GM21526 (cell line): ENCODE data around the gene TFPI.
"Not testable (repeated sequence)": the region's sequence is repeated elsewhere in the genome, so short reads cannot be mapped to it uniquely, and the experiment has no call there.

Experiments used
- ATAC-seq: cut with Tn5 transposase; IDR thresholded peaks from one replicate; pipeline ENCODE4 v1.9.1; 2021; ENCODE audit warnings: moderate library complexity; ENCODE audit not compliant: unreplicated experiment, low FRiP score

TFPI gene

GRCh38 chr2:187556493-187556892 is 2.3 kb upstream of the TFPI start:
- ATAC-seq = not testable (repeated sequence)

DNA sequence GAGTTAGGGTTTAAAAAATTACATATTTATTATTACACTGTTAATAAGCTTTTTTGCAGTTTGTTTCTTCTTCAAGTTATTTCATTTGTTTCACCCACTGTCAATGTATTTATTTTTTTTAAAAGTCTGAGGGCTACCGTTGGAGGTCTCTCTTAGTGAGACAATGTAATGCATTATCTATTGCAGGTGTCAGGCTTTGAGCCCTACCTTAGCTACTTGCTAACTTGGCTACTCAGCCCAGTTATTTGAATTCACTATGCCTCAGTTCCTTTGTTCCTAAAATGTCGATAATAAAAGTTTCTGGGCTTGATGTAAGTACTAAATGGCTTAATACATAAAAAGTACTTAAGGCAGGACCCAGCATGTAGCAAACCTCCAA is 458 bp upstream of the TFPI start:
- ATAC-seq = no peak

GRCh38 chr2:187552828-187553681 is 1.2 kb downstream of the TFPI start:
- ATAC-seq = no peak

- no peak for ATAC-seq
Measured at GRCh38 chr2:187552381-187552780, 1.9 kb downstream of the TFPI start.

DNA sequence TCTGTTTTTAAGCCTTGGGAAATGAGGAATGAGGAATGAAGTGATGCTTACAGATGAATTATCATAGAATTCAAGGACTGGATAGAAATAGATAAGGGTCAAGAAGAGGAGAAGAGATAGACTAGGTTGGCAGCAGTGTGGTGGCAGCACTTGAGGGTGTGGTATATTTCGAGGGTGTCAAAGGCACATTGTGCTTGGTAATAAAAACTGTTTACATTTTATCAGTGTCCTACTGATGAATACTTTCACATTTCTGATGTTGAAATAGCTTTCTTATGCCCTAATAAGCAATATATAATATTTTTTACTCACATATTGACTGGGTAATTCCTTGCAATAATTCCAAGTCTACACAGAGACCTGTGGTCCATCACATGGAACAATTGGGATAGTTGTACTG is 3.4 kb downstream of the TFPI start:
- no peak for ATAC-seq

DNA sequence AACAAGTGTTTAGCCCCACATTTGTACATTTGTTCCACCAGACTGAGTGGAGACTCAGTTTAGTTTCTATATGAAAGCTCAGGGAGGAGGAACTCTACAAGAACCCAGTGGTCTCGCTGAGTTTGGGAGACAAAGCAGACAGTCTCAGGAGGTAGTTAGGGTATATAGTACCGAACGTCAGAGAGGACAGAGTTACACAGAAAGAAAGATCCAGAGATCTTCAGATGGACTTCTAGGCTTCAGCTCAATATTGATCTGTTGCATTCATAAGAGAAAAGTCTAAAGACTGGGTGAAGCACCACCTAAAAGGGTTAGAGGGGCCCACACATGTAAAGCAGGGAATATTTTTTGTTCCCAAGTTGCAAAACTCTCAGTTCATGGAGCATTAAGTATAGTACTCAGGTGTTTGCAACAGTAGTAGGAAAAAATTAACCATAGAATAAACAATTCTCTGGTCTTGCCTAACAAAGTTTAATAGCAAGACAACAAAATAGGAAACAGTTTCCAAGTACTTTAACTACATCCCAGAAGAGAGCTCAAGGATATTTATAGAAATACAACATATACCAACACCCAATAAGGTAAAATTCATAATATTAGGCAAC is 4.2 kb downstream of the TFPI start:
- ATAC-seq = no peak

DNA sequence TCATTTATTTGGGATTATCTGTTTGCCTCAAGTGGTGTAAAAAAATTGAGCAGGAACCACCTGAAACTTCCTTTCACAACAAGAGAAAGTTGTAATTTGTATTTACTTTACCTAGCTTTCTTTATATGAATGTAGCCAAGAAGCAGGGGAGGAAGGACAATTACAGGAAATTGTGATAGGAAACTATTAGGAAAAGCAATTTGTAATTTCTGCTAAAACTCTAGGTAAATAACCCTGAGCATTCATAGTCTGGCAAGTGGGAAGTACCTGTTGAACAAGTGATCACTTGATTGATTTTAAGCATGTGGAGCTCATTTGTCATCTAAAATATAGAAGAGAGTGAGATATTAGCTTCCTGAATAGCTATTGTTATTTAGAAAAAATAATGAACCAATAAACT is 5.0 kb downstream of the TFPI start:
- ATAC-seq = no peak

- ATAC-seq = no peak
Measured at GRCh38 chr2:187548656-187549055, 5.6 kb downstream of the TFPI start.

DNA sequence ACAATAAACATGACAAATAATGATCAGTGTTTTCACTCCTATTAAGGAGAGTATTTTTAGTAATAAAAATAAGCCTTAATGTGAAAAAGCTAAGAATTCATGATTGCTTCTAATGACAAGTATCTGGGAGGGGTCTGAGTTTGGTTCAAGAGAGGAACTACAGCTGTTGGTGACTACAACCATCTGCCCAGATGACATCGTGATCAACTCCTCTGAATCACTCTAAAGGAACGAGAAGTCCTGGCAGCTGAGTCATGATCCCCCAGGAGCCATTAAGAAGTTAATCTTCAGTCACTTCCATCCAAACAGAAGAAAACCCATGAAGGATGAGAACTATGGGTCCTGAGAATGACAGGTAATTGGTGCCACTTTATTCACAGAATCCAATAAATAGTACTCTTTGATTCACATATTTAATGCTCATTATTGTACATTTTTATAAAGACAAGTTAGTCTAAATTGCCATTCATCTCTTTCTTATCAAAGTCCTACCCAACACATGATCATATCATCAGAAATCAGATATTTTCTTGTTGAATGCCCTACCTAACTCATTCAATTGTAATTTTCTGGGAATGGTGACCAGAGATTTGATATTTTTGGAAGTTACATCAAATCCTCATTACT is 6.8 kb downstream of the TFPI start:
- no peak for ATAC-seq

GRCh38 chr2:187546762-187547333 is 7.4 kb downstream of the TFPI start:
- no peak for ATAC-seq

GRCh38 chr2:187545238-187545751 is 8.9 kb downstream of the TFPI start:
- ATAC-seq = no peak

DNA sequence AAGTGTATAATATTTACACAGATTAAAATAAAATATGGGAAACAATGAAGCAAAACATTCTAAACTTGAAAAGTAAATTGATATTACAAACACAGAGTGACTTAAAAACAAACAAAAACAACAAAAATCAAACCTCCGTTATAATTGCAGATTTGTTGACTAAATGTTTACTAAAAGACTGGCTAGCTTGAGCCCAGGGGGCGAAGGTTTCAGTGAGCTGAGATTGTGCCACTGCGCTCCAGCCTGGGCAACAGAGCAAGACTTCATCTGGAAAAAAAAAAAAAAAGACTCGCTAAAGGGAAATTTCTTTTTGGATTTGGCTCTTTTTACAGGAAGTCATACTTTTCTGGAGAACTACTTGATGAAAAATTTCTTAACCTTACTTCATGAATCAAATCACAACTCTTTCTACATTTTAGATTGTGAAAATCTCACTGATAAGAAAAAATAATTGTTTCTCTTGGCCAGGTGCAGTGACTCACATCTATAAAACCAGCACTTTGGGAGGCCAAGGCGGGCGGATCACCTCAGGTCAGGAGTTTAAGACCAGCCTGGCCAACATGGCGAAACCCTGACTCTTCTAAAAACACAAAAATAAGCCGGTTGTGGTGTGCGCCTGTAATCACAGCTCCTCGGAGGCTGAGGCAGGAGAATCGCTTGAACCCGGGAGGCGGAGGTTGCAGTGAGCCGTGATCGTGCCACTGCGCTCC is 9.7 kb downstream of the TFPI start:
- no peak for ATAC-seq

DNA sequence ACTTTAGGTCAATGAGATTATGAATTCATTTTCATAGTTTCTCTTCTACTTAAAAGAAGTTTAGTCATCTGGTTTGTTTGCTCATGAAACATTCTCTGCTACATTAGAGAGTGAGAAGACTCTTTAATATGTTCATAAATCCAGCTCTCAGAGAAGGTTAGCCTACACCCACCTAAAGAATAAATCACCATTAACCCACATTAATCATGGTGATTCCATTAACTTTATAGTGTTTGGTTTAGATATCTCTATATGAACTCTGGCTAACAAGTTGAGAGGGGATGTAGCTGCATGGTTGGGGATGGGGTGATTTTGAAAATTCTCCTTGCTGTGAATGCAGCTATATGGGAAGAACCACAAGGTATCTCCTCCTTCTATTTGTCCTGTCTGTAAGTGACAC is 10.7 kb downstream of the TFPI start:
- no peak for ATAC-seq

DNA sequence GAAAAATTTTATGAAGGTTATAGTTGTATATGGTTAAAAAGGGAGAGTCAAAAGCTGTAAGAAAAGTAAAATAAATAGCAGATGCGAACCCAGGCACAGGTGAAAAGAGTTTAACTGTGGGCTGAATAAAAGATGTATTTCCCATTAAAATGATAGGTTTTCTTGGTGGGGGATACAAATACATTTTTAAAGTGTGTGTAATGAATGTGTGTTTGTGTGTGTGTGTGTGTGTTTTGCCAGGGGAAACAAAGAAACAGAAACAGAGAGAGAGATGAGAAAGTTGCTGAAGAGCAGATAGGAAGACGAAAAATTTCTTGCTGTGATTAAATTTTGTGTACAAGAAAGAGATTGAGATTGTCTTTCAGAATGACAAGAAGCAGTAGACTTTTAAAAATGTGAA is 12.1 kb downstream of the TFPI start:
- no peak for ATAC-seq

DNA sequence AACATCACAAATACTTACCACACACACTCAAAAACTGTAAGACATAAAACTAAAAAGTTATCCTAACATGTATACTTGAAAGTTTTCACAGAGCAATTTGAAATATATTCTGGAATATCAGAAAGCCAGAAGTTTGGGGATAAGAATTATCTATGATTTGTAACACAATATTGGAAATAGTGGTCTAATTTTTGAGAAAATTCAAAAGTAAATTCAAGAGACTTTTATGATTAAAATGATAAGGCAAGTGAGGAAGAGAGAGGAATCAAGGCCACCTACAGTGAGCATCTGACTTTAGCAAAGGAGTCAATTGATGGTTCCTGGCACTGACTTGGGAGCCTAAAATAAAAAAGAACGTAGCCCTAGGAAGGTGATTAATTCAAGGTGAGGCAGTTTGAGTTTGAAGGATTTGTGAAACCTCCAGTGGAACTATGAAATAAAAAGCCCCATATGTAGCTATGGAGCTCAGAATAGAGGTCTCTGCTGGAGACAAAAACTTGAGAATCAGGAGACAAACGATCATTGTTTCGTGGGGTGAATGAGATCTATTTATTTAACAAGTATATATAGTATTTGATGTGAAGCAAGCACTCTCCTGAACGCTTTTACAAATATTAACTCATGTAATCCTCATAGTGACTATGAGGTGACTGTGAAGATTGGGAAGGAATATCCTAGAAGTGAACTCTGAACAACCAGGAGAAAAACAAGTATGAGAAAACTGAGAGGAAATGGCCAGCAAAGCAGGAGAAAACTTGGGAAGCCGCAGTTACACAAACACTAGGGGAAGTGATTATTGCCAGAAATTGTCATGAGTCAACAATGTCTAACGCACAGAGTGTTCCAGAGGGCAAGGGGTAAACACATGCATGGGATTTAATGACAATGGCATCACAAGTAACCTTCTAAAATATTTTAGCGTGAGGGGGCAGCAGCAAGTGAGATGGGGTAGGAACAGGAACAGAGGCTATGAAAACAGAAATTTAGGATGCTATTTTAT is 12.8 kb downstream of the TFPI start:
- ATAC-seq = no peak

GRCh38 chr2:187538222-187538621 is 16.0 kb downstream of the TFPI start:
- ATAC-seq = not testable (repeated sequence)

DNA sequence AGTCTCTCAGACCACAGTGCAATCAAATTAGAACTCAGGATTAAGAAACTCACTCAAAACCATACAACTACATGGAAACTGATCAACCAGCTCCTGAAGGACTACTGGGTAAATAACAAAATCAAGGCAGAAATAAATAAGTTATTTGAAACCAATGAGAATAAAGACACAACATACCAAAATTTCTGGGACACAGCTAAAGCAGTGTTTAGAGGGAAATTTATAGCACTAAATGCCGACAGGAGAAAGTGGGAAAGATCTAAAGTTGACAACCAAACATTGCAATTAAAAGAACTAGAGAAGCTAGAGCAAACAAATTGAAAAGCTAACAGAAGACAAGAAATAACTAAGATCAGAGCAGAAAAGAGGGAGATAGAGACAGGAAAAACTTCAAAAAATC is 18.9 kb downstream of the TFPI start:
- ATAC-seq = not testable (repeated sequence)

DNA sequence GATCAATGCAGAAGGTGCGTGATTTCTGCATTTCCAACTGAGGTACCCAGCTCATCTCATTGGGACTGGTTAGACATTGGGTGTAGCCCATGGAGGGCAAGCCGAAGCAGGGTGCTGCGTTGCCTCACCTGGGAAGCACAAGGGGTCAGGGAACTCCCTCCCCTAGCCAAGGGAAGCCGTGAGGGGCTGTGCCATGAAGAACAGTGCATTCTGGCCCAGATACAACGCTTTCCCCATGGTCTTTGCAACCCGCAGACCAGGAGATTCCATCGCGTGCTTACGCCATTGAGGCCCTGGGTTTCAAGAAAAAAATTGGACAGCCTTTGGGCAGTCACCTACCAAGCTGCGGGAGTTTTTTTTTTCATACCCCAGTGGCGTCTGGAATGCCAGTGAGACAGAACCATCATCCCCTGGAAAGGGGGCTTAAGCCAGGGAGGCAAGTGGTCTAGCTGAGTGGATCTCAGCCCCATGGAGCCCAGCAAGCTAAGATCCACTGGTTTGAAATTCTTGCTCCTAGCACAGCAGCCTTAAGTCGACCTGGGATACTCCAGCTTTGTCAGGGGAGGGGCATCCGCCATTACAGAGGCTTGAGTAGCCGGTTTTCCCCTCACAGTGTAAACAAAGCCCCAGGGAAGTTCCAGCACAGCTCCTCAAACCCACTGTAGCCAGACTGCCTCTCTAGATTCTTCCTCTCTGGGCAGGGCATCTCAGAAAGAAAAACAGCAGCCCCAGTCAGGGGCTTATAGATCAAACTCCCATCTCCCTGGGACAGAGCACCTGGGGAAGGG is 21.7 kb downstream of the TFPI start:
- no peak for ATAC-seq
